GM23338 (cell line): ENCODE results near the gene CDK2.

Experiments
- CTCF ChIP-seq, 2 experiments: fragments of 200-600 bp in 1 of 2; sonication (generic) in 1 of 2; conservative IDR thresholded peaks; 2 replicates each; pipeline versions ENCODE4 v1.5.1 to v1.6.1; 2016 to 2017; ENCODE audit warnings: antibody characterized with exemption in 2 of 2, low read depth in 2 of 2, mild to moderate bottlenecking in 2 of 2, moderate library complexity in 1 of 2
- ETS1 ChIP-seq: IDR thresholded peaks from 2 replicates; pipeline ENCODE4 v1.6.1; 2016; ENCODE audit warnings: antibody characterized with exemption

GRCh38 chr12:55972911-55973598 lies 6.4 kb downstream of the CDK2 start:
- TF ChIP-seq ETS1 = no peak
- TF ChIP-seq CTCF (conservative IDR thresholded peaks at IDR 0.05; ENCODE audit: low read depth in 2 of 2) = no peak
